Activated CD4-positive, CD25-positive, alpha-beta regulatory T cell treated with anti-CD3 and anti-CD28 coated beads, Interleukin-2, amount 50 U/mL, for 72 hours (primary cell): ENCODE measurements around the gene MINDY2.

Source experiments
- DNase-seq: peaks from one replicate; pipeline ENCODE4 v3.0.0; 2021

Gene MINDY2, protein sequence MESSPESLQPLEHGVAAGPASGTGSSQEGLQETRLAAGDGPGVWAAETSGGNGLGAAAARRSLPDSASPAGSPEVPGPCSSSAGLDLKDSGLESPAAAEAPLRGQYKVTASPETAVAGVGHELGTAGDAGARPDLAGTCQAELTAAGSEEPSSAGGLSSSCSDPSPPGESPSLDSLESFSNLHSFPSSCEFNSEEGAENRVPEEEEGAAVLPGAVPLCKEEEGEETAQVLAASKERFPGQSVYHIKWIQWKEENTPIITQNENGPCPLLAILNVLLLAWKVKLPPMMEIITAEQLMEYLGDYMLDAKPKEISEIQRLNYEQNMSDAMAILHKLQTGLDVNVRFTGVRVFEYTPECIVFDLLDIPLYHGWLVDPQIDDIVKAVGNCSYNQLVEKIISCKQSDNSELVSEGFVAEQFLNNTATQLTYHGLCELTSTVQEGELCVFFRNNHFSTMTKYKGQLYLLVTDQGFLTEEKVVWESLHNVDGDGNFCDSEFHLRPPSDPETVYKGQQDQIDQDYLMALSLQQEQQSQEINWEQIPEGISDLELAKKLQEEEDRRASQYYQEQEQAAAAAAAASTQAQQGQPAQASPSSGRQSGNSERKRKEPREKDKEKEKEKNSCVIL

DNA sequence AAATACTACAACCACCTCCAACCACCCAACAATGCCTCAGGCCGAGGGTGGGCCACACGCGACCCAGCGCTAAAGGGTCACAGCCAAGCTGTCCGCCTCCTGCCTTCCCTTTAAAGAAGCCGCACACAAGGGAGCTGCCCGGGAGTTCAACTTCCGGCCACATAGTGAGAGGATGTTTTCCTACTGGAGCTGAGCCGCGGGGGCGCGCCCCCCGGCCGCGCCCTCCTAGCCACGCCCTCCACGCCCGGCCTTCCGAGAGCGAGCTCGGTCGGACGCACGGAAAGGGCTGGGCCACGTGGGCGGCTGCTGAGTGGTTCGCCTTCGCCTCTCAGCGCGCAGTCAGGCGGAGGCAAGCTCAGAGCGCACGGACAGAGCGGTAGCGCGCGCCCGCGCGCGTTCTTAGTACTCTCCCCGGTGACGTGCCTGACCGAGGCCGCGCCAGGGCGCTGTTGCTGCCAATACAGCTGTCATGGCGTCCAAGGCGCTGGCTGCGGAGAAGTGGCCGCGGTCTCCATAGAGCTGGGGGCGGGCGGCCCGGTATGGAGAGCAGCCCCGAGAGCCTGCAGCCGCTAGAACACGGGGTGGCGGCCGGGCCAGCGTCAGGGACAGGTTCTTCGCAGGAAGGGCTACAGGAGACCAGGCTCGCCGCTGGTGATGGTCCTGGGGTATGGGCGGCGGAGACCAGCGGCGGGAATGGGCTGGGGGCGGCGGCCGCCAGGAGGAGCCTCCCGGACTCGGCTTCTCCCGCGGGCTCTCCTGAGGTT, at the start of gene MINDY2:
MINDY2 (plus strand) TSS at position 446 of the 764 bp plus-strand sequence; CDS start at position 540, 94 bp downstream.
- peak; percentile 95 for DNase-seq

DNA sequence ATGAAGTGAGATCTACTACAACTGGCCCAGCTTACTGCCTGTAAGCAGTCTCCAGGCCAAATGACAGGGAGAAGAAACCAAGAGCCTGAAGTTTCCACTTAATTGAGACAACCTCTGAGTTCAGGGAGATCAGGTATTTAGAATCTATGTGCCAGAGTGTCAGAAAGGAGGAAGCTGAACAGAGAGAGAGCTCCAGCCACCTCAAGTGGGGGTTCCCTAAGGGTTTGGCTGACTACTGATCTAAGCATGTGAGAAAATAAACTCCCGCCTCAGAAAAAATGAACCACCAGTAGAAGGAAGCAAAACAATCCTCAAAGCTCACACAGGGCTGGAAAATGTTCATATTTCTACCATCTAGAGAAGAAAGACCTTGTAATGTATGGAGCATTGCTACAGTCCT, 46.6 kb upstream of the MINDY2 start:
- no peak for DNase-seq

DNA sequence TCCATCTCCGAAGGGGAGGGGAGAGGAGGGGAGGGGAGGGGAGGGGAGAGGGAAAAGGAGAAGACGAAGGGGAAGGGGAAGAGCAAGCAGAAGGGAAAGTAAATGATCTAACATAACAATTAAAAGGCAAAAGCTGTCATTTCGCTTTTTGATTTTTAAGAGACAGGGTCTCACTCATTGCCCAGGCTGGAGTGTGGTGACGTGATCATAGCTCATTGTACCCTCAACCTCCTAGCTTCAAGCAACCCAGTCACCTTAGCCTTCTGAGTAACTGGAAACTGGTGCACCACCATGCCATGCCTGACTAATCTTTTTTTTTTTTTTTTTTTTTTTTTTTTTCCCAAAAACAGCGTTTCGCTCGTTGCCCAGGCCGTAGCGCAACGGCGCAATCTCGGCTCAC, 44.2 kb upstream of the MINDY2 start:
- DNase-seq = no peak

DNA sequence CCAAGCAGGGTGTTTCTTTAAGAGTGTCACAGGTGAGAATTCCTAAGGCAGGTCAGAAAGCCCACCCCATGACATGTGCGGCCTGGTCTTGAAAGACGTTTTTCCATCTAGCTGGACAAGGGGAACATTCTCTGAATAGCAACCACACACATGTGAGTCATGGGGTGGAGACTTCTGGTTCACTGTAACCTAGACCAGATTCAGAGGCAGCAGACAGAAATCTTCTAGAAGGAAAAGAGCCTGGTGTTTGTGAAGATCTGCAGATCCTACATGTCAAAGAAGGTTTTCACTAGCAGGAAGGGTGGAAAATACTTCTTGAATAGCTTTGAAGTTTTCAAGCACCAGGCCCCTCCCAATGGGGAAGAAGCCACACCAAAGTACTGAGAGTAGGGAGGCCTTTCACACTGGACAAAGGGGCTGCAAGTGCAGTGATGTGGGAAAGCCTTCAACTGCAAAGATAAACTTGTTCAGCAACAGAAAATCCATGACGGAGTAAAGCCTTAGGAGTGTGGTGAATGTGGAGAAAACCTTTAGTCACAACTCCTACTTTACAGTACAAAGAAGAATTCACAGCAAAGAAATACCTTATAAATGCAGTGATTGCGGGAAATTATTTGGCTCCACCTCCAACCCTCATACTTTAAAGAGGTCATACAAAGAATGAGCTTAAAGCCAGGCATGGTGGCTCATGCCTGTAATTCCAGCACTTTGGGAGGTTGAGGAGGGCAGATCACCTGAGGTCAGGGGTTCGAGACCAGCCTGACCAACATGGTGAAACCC, 39.2 kb upstream of the MINDY2 start:
- DNase-seq = no peak

DNA sequence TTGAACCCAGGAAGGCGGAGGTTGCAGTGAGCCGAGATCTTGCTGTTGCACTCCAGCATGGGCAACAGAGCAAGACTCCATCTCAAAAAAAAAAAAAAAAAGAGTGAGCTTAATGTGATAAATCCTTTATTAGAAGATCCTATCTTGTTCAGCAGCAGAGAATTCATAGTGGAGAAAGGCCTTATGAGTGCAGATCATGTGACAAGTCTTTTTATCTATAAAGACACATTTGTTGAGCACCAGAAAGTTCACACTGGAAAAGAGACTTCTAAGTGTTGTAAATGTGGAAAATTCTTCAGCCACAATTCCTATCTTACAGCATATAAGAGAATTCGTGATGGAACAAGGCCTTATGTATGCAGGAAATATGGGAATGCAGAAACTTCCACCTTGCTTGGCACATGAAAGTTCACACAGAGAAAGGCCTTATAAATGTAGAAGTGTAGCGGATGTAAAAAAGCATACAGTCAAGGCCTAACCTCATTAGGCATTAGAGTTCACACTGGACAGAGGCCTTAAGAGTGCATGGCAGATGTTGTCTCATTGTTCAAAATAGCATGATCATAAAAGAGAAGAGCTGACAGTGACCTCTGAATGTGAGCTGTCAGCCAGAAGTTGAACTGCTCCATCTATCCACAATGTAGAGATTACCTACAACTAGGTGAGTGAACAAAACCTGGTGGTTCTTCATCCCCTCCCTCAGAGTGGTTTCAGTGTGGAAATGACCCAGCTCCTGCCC, 38.3 kb upstream of the MINDY2 start:
- DNase-seq = no peak

DNA sequence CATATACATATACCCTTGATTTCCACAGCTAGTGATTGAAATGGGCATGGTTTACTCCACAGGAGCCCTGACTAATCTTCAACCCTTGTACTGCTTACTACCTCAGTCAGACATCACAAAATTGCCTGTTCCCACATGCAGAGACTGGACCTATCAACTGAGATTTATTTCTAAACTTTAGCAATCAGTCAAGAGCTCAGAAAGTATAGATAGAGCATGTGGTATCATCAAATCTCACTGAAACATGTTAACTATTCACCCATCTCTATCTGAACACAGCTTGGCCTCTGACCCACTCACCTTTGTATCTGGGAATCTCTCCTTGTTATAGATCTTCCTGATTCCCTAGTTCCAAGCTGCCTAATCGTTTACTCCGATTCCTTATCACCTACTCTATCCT, 36.2 kb upstream of the MINDY2 start:
- DNase-seq = no peak

DNA sequence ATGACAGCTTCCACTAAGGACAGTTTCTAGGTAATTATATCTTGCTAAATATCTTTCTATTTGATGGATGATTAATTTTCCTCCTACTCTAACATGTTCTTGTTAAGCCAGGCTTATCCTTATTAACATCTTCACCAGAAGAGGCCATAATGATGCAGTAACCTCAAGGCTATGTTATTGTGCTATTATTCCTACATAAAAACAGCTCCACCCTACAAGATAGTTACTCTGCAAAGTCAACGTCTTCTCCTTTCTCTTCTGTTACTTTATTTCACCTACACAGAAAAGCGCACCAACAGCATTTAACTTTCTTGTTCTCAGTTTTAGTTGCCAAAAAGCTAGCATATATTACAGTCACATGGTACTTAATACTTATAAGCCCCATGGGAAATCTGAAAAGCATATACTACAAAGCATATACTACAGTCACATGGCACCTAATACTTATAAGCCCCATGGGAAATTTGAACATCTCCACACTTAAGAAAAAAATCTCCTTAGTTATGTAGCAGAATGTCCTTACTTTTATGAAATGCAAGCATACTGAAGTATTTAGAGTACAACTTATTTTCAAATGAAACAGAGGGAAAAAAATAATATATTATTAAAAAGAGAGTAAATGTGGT, 35.0 kb upstream of the MINDY2 start:
- DNase-seq = no peak

DNA sequence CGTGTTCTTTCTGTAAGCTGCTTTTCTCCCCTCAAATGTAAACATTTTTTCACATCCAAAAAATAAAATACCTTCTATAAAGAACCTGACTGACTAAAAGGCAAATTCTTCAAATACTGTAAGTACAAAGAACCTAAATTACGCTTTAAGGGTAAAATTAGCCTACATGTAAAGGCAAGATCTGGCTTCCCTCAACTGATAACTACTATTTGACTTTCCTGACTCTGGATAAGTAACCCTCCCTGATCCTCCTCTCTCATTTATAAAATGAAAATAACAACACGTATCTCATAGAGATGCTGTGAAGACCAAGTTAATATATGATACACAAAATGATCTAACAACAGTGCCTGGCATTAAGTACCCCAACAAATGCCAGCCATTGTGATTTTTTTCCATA, 33.8 kb upstream of the MINDY2 start:
- DNase-seq = no peak

DNA sequence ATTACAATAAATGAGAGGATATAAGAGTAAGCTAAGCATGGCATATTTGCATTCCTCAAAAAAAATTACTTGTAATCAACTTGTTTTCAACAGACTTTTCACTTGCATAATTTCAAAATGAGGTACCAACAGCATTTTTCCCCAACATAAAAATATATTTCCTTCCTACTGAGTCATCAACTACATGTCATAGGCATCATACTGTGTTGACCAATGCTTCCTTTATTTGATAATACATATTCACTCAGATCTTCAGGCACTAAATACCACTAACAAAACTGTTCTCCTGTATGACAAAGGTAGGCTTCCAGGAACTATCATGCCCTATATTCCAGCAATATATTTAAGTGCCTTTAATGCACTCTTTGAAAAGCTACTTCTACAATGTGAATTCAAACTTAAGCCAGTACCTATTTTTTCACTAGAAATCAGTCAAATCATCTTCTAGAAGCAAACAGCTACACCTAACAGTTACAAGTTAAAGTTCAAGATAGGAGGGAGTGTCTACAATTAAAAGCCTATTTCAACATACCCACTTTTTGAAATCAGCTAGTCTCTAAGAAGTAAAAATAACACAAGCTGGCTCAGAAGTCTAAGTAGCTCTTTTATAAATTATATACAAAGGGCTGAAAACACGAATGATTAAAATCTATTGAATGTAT, 32.9 kb upstream of the MINDY2 start:
- DNase-seq = no peak

DNA sequence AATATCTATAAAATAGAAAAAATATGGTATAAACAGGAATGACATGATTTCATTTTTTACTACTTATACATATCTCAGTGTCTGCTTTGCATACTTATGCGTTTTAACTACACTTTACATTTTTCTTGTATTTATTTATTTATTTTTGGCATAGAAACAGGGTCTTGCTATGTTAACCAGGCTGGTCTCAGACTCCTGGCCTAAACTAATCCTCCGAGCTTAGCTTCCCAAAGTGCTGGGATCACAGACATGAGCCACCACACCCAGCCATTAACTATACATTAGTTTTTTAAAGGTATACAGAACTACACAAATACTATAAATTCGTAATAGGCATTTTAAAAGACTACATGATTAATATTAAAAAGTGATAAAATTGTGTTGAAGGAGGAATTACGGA, 30.7 kb upstream of the MINDY2 start:
- DNase-seq = no peak

DNA sequence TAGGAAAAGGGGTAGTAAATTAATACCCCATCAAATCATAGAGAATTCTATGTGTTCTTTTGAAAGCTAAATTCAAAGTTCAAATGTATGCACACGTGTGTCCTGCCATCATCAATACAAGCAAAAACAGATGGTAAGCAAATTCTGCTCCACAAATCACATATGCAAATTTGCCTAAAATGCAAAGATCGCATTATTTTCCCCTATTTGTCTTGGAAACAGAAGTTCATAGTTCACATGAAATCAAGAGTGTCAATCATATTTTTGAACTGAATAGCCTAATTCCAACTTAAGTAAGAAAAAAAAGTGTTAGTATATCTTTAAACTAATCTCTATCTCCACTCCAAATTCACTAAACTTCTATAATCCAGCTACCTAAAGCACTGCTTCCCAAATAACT, 30.1 kb upstream of the MINDY2 start:
- DNase-seq = no peak

DNA sequence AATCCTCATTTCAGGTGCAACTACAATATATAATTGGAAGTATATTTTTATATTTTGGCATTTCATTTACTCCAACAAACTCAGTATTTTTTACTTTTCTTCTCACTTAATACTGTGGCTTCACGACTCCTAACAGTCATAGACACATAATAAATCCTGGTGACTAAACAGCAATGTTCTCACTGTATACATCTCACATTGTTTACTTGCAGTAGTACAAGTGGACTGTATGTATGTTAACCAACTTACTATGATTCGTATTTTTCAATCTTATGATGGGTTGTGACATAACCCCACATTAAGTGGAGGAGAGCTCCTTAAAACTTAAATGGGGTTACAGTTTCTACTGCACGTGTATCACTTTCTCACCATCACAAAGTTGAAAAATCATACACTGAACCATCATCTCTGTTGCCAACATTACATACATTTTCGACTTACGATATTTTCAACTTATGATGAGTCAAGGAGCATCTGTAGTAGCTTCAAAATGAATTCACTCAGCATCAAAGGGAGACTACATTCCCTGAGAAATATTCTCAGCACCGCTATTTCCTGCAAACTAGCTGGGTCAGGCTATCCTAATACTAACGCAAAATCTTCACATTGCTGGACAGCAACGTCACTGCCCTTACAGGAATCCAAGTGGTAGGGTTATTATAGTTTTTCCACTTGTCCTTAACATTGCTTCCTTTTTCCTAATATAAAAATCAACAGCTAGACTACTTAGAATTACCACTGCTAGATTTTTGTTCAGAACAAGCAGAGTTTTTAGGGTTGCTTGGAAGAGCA, 28.9 kb upstream of the MINDY2 start:
- no peak for DNase-seq

DNA sequence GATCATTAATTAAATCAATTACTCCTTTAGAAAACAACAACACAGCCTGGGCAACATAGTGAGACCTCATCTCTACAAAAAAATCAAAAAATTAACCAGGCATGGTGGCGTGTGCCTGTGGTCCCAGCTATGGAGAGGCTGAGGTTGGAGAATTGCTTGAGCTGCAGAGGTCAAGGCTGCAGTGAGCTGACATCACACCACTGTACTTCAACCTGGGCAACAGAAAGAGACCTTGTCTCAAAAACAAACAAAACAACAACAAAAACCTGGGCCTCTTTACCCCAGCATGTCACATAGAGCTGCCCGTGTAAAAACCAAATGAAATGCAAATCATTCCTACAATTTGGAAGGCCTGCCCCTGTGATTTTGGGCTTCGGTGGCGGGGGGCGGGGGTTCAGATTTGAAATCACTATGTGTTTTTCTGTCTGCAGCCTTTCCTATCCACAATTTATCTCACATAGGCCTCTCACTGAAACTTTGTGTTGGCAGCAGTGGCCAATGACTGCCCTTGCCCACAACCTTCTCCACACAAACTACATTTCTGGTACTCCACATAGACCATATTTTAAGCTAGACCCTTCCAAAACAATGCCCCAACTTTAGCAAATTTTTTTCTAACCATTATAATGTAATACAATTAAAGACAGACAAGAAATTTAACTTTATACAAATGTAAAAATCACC, 28.1 kb upstream of the MINDY2 start:
- DNase-seq = no peak

DNA sequence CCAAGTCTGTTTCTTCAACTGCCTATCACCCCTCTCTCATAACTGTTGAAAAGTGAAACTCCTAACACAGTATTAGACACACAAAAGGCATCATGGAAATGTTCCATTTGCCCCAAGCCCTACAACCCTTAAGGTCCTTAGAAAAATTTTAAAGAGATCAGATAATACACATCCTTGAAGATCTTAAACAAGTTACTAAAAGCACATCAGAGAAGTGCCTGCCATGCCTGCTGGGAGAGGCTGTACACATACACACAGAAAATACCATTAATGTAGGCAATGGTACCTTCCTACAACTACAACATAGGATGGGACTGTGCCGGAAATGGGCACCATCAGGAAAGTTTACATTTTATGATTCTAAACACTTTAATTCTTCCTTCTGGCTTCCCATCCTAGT, 24.9 kb upstream of the MINDY2 start:
- no peak for DNase-seq

DNA sequence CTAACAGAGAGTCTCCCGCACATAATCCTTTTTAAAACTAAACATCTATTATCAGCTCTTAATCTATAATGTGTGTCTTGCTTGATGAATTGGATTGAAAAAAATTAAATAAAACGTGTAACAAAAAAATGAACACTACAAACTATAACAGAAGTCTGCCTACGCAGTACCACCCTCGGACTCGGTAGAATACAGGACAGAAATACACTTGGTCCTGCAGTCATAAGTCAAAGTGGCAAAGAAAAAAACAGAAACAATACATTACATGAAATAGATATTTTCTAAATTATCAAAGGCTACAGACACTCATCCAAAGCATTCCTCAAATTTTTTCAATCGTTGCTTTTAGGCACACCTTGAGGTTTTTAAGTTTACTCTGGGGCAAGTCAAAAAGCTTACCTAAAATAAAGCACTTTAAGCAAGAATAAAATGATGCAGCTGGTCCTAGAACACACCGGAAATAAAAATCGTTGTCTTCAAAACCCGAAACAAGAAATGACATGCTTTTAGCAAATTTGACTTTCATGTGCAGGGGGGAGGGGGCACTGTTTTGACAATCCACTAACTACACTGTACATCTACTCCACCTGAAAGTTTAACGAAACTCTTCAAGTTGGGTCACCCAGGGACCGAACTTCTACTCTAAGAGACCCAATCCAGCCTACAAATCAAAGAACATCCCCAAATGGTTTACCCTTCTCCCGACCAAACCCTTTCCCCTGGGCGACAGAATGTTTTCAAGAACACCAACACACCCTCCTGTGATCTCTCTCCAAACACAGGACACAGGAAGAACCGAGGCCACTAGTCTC, 22.9 kb upstream of the MINDY2 start:
- DNase-seq = no peak

DNA sequence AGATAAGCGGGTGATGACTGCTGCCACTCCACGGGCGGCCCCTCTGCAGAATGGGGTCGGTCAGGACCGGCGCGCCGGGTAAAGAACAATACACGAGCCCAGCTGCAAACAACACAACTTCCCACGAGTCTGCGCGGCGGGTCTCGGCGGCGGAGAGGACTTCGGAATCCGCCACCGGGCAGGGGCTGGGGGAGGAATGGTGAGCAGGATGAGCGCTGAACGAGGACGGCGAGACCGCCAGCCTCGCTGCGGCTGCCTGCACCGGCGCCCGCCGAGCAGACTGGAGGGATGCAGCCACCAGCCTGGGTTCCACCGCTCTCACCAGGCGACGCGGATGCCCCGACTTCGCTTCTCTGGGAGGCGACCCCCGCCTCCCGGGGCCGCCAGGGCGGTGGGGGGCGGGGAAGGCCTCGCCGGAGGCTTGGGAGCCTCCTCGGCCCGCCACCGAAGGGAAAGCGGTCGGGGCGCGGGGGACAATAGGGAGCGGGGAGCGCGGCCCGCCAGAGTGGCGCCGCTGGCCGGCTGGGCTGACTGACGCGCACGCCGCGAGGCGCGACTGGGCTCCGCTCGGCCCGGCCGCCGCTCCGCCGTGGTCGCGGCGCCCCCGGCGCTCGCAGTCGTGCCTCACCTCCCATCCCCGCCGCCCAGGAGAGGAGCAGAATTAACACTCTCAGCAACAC, 22.1 kb upstream of the MINDY2 start:
- DNase-seq = peak; percentile 52

DNA sequence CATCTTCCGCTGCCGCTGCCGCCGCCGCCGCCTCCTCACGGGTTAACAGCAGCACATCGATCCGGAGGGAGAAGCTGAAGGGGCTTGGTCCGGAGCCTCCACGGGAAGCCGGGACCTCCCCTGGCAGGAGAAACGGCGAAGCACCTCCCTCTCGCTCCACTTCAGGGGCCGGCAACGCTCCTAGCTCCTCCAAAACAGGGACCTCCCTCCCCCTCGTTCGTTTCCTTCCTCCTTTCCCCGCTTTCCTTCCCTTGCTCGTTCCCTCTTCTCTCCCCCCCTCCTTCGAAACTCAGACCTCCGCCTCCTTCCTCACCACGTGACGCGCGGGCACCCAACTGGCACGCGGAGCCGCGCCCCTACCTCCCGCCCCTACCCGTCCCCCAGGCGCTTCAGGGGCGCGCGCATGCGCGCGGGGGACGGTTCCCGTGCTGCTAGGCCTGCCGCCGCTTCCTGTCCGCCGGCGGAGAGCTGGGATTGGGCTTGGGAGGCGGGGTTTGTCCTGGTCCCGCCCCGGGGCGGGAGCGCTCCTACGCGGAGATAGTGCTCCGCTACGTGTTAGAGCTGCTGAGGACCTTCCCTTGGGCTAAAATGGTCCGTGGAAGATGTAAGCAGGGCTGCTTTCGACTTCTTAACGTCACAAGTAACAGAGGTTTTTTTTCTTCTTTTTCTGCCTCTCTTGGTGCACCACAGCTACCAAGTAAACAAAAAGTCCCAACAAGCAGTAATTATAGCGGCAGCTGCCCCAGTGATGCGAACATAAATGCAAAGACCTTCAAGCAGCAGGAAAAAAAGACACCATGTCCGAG, 21.4 kb upstream of the MINDY2 start, which contains the start of gene ADAM10:
ADAM10 (minus strand) TSS at position 176 of the 806 bp plus-strand sequence; CDS start at position 3, 173 bp downstream.
- DNase-seq = peak; percentile 96
